Activated naive CD4-positive, alpha-beta T cell treated with Interleukin-2 at 50 U/mL for 16 hours (primary cell): ENCODE measurements around the gene OR4B1.

ENCODE experiments used
- DNase-seq: peaks from one replicate; pipeline ENCODE4 v3.0.0-alpha.2; 2020

Gene OR4B1

GRCh38 chr11:48263423-48263911, 46.9 kb downstream of the OR4B1 start, which contains the start of gene OR4X1:
Gene OR4X1, plus strand, starts transcription at chr11:48263861. Its CDS starts 0 bp downstream, at chr11:48263861.
- DNase-seq, result no peak
